Endothelial cell of umbilical vein (primary cell): Measurements from ENCODE around the gene THSD4.

Experiments
- CTCF ChIP-seq, 2 donors: IDR thresholded peaks; 1 replicate in 1 of 2; 2 replicates in 1 of 2; pipeline ENCODE4 v1.5.1; 2011; ENCODE audit warnings: low read length in 2 of 2, mild to moderate bottlenecking in 2 of 2, moderate library complexity in 2 of 2, control low read depth in 1 of 2, inconsistent platforms in 1 of 2, low read depth in 1 of 2; ENCODE audit not compliant: insufficient read depth in 1 of 2; ENCODE audit errors: extremely low read depth in 1 of 2
- EZH2 ChIP-seq: IDR thresholded peaks from 2 replicates; pipeline ENCODE4 v1.6.1; 2012; ENCODE audit warnings: borderline replicate concordance, low read depth, mild to moderate bottlenecking, moderate library complexity, low read length, inconsistent platforms; ENCODE audit not compliant: severe bottlenecking
- MYC ChIP-seq: IDR thresholded peaks from one replicate; pipeline ENCODE4 v1.6.1; 2011; ENCODE audit warnings: mild to moderate bottlenecking, low read depth, low read length
- POLR2A ChIP-seq: IDR thresholded peaks from 2 replicates; pipeline ENCODE4 v1.6.1; 2012; ENCODE audit warnings: low read depth, mild to moderate bottlenecking, control low read depth, low read length
- POLR2AphosphoS5 ChIP-seq: IDR thresholded peaks from 2 replicates; pipeline ENCODE4 v1.6.1; 2012; ENCODE audit warnings: low read depth, mild to moderate bottlenecking, control low read depth, low read length, moderate library complexity; ENCODE audit not compliant: insufficient read depth

- no peak for TF ChIP-seq POLR2AphosphoS5
- TF ChIP-seq CTCF (IDR thresholded peaks at IDR 0.05; ENCODE audit: extremely low read depth in 1 of 2, insufficient read depth in 1 of 2, low read depth in 1 of 2, low read length in 2 of 2) = no peak
- TF ChIP-seq MYC = no peak
- TF ChIP-seq POLR2A = no peak
- TF ChIP-seq EZH2 = no peak
These were observed 689.0 kb downstream of the THSD4 start for GRCh38 chr15:71804226-71804625.
